H9 (cell line): ENCODE measurements around the gene DEPDC1B. TPM values are rescaled to one million over a fixed set of nuclear protein-coding genes. Genes with fewer than 3 reads are reported as not detected.
A peak's percentile ranks its signal among the peaks of the same experiment; 100 is the strongest.

Experiments used
- DNase-seq: peaks from one replicate; pipeline ENCODE4 v3.0.0-alpha.2; 2017
- H2AFZ ChIP-seq: one replicate; pipeline ENCODE4 v1.6.1; 2013; ENCODE audit warnings: mild to moderate bottlenecking, low read length, control low read depth, moderate library complexity
- H2AK5ac ChIP-seq: 2 replicates; pipeline ENCODE4 v1.6.1; 2013; ENCODE audit warnings: low read length, control low read depth, mixed read lengths; ENCODE audit not compliant: insufficient read length
- H2BK120ac ChIP-seq: one replicate; pipeline ENCODE4 v1.6.1; 2013; ENCODE audit warnings: low read depth, mild to moderate bottlenecking, low read length, control low read depth, inconsistent platforms; ENCODE audit not compliant: poor library complexity, severe bottlenecking
- H2BK12ac ChIP-seq: 2 replicates; pipeline ENCODE4 v1.6.1; 2013; ENCODE audit warnings: low read length, control low read depth, mixed read lengths, low read depth; ENCODE audit not compliant: insufficient read length
- H2BK15ac ChIP-seq: 2 replicates; pipeline ENCODE4 v1.6.1; 2013; ENCODE audit warnings: low read depth, low read length, control low read depth
- H2BK20ac ChIP-seq: one replicate; pipeline ENCODE4 v1.6.1; 2013; ENCODE audit warnings: low read depth, mild to moderate bottlenecking, low read length, control low read depth, inconsistent platforms; ENCODE audit not compliant: poor library complexity, severe bottlenecking
- H2BK5ac ChIP-seq: 2 replicates; pipeline ENCODE4 v1.6.1; 2013; ENCODE audit warnings: low read length, control low read depth, mixed read lengths; ENCODE audit not compliant: insufficient read length
- H3K14ac ChIP-seq: 2 replicates; pipeline ENCODE4 v1.6.1; 2013; ENCODE audit warnings: low read length, control low read depth; ENCODE audit not compliant: insufficient read depth
- H3K18ac ChIP-seq: 2 replicates; pipeline ENCODE4 v1.6.1; 2013; ENCODE audit warnings: low read depth, mild to moderate bottlenecking, mixed read lengths, low read length, control low read depth; ENCODE audit not compliant: insufficient read length
- H3K23ac ChIP-seq: 2 replicates; pipeline ENCODE4 v1.6.1; 2013; ENCODE audit warnings: low read length, control low read depth, mixed read lengths, low read depth; ENCODE audit not compliant: insufficient read length
- H3K23me2 ChIP-seq: 2 replicates; pipeline ENCODE4 v1.6.1; 2013; ENCODE audit warnings: low read depth, mild to moderate bottlenecking, mixed read lengths, low read length, control low read depth; ENCODE audit not compliant: insufficient read length, poor library complexity, severe bottlenecking
- H3K27ac ChIP-seq: 2 replicates; pipeline ENCODE4 v1.5.1; 2013; ENCODE audit warnings: low read length, control low read depth, mixed read lengths, low read depth; ENCODE audit not compliant: insufficient read length
- H3K27me3 ChIP-seq: 2 replicates; pipeline ENCODE4 v1.6.1; 2013; ENCODE audit warnings: low read length, control low read depth, inconsistent platforms; ENCODE audit not compliant: insufficient read depth
- H3K4ac ChIP-seq: 2 replicates; pipeline ENCODE4 v1.6.1; 2013; ENCODE audit warnings: low read depth, mild to moderate bottlenecking, control low read depth, inconsistent platforms, low read length, moderate library complexity
- H3K4me1 ChIP-seq: 2 replicates; pipeline ENCODE4 v1.6.1; 2013; ENCODE audit warnings: low read length, control low read depth, inconsistent platforms; ENCODE audit not compliant: insufficient read depth
- H3K4me2 ChIP-seq: 2 replicates; pipeline ENCODE4 v1.6.1; 2013; ENCODE audit warnings: low read length, control low read depth, mixed read lengths; ENCODE audit not compliant: insufficient read length, insufficient read depth
- H3K56ac ChIP-seq: 2 replicates; pipeline ENCODE4 v1.6.1; 2013; ENCODE audit warnings: low read depth, mild to moderate bottlenecking, mixed read lengths, low read length, control low read depth; ENCODE audit not compliant: insufficient read length
- H3K79me1 ChIP-seq: 2 replicates; pipeline ENCODE4 v1.6.1; 2013; ENCODE audit warnings: low read depth, mild to moderate bottlenecking, moderate library complexity, low read length, control low read depth, inconsistent platforms; ENCODE audit not compliant: insufficient read depth, poor library complexity, severe bottlenecking
- H3K79me2 ChIP-seq: 2 replicates; pipeline ENCODE4 v1.6.1; 2013; ENCODE audit warnings: low read length, control low read depth, inconsistent platforms; ENCODE audit not compliant: insufficient read depth
- H3K9ac ChIP-seq: 2 replicates; pipeline ENCODE4 v1.6.1; 2013; ENCODE audit warnings: low read length, control low read depth, mixed read lengths; ENCODE audit not compliant: insufficient read length; ENCODE audit errors: extremely low read depth
- H3K9me3 ChIP-seq: one replicate; pipeline ENCODE4 v1.6.1; 2013; ENCODE audit warnings: low read depth, low read length, inconsistent platforms; ENCODE audit not compliant: control insufficient read depth
- H3T11ph ChIP-seq: one replicate; pipeline ENCODE4 v1.6.1; 2013; ENCODE audit warnings: mild to moderate bottlenecking, low read length, control low read depth, inconsistent platforms
- H4K20me1 ChIP-seq: one replicate; pipeline ENCODE4 v1.6.1; 2013; ENCODE audit not compliant: control insufficient read depth, insufficient read length, insufficient read depth
- H4K5ac ChIP-seq: 2 replicates; pipeline ENCODE4 v1.6.1; 2013; ENCODE audit warnings: low read depth, mild to moderate bottlenecking, mixed read lengths, low read length, control low read depth; ENCODE audit not compliant: insufficient read length
- H4K8ac ChIP-seq: replicated peaks from 2 replicates; pipeline ENCODE4 v1.6.1; 2013; ENCODE audit warnings: low read length, control low read depth, mixed read lengths, low read depth; ENCODE audit not compliant: insufficient read length
- H4K91ac ChIP-seq: 2 replicates; pipeline ENCODE4 v1.6.1; 2013; ENCODE audit warnings: low read depth, mild to moderate bottlenecking, moderate library complexity, mixed read lengths, low read length, control low read depth; ENCODE audit not compliant: insufficient read length
- H3K27ac Mint-ChIP-seq, 3 experiments: 2 replicates in 2 of 3; 3 replicates in 1 of 3; pipeline ENCODE4 v1.8.0; 2020 to 2021; ENCODE audit warnings: mixed read lengths in 3 of 3, mild to moderate bottlenecking in 1 of 3, moderate library complexity in 1 of 3
- H3K27me3 Mint-ChIP-seq: 2 replicates; pipeline ENCODE4 v1.8.0; 2021; ENCODE audit warnings: low read depth, mild to moderate bottlenecking, moderate library complexity, mixed read lengths
- H3K36me3 Mint-ChIP-seq, 3 experiments: 2 replicates in 2 of 3; 3 replicates in 1 of 3; pipeline ENCODE4 v1.8.0; 2020 to 2021; ENCODE audit warnings: low read depth in 3 of 3, mixed read lengths in 3 of 3; ENCODE audit not compliant: insufficient read depth in 1 of 3
- H3K4me1 Mint-ChIP-seq, 2 experiments: 2 replicates each; pipeline ENCODE4 v1.8.0; 2020; ENCODE audit warnings: mixed read lengths in 2 of 2
- H3K4me3 Mint-ChIP-seq, 2 experiments: 2 replicates in 1 of 2; 3 replicates in 1 of 2; pipeline ENCODE4 v1.8.0; 2020 to 2021; ENCODE audit warnings: mild to moderate bottlenecking in 2 of 2, mixed read lengths in 2 of 2, moderate library complexity in 1 of 2
- H3K9me3 Mint-ChIP-seq, 2 experiments: 2 replicates in 1 of 2; 3 replicates in 1 of 2; pipeline ENCODE4 v1.8.0; 2020; ENCODE audit warnings: mild to moderate bottlenecking in 2 of 2, mixed read lengths in 2 of 2, moderate library complexity in 1 of 2
- CTCF ChIP-seq: fragments of 200-600 bp; sonication (generic); conservative IDR thresholded peaks from 3 replicates; pipeline ENCODE4 v1.8.0; 2021; ENCODE audit warnings: antibody characterized with exemption, mild to moderate bottlenecking
- WGBS: extraction: QIAGEN DNeasy Blood & Tissue Kit; methylation state at CpG from one replicate; pipeline ENCODE4 v1.1.7; 2013; ENCODE audit warnings: missing lambda C conversion rate, low lambda C conversion rate, mixed read lengths; ENCODE audit not compliant: insufficient read length; ENCODE audit errors: extremely low coverage; 5-methylcytosine and 5-hydroxymethylcytosine counted together
- total RNA-seq: library from RNA; stranded (reverse); gene quantifications from 2 replicates; pipeline ENCODE4 v1.2.1, GENCODE V29; 2021

The DEPDC1B gene
- total RNA-seq, 1 experiment from 2014 or later: 49.0 TPM

DNA sequence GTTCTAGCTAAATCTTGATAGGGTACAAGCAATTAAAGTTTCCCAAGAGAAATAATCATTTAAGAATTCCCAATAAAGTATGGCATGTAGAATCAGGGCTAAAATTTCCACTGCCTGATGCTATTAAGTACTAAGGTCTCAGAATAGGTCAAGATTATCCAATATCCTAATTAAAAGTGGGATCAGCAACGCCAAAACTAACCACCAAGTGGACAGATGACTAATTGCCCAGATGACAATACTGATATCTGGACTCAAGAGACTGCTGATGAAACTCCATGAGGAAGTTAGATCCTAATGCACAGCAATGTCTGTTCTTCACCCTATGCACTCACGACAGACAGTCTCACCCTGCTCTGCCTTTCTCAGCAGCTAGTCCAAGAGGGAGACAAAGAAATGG lies 14.3 kb downstream of the DEPDC1B start:
- Histone ChIP-seq H3K9me3 (no peaks in the 10 kb centered on the region), H2BK5ac (no peak overlapping the region), H3T11ph (no peak overlapping the region), H3K27me3 (no peaks in the 10 kb centered on the region), H2AFZ (no peak overlapping the region), H4K91ac (no peak overlapping the region), H2BK15ac (no peak overlapping the region), H3K9ac (no peak overlapping the region), H3K23me2 (no peaks in the 10 kb centered on the region), H4K8ac (no peak overlapping the region), H3K27ac (no peak overlapping the region), H3K18ac (no peak overlapping the region), H2BK20ac (no peak overlapping the region), H3K4ac (no peak overlapping the region), H3K79me1 (peaks cover 5% of the 10 kb centered on the region), H4K20me1 (no peaks in the 10 kb centered on the region), H2BK120ac (no peak overlapping the region), H3K4me2 (no peak overlapping the region), H2AK5ac (no peak overlapping the region), H2BK12ac (no peak overlapping the region), H4K5ac (no peak overlapping the region), H3K23ac (no peak overlapping the region), H3K14ac (no peak overlapping the region), H3K56ac (no peak overlapping the region), H3K79me2 (peaks cover 13% of the 10 kb centered on the region; the same call in 1 of the 2 replicates), H3K4me1 (no peaks in the 10 kb centered on the region)
- no peak for TF ChIP-seq CTCF
- no peak for DNase-seq
- Mint-ChIP-seq H3K9me3 (no peaks in the 10 kb centered on the region; a peak in 1 of 5 replicates), H3K4me3 (no peak overlapping the region), H3K27ac (0 out of 7 replicates have a peak overlapping the region, but pooled peaks of 1 of the 3 experiments have one; percentile 75), H3K4me1 (peaks cover 5 to 10% of the 10 kb centered on the region in 2 experiments), H3K36me3 (peaks cover 27 to 52% (median 47%) of the 10 kb centered on the region in 3 experiments), H3K27me3 (no peaks in the 10 kb centered on the region)
- WGBS: no CpG with 5 or more reads among the region's 2 CpGs
